GM13977 (cell line): ENCODE data around the gene GJA10.

Experiments used
- DNase-seq: peaks from one replicate; pipeline ENCODE4 v3.0.0; 2012; ENCODE audit warnings: low spot score
- CTCF ChIP-seq: IDR thresholded peaks from 2 replicates; pipeline ENCODE4 v1.5.1; 2012; ENCODE audit warnings: mild to moderate bottlenecking, control low read depth; ENCODE audit not compliant: insufficient read depth; ENCODE audit errors: extremely low read depth, missing control alignments
- in situ Hi-C: fragments of 300-500 bp; cut with MboI; formaldehyde crosslinking; loops from one replicate; pipeline ENCODE4 v1.12.0; 2022; ENCODE audit warnings: low sequenced_read_pairs, low pct_unique_long_range_greater_than_20kb, mixed read lengths, inconsistent platforms; ENCODE audit not compliant: unreplicated experiment

Gene GJA10

GRCh38 chr6:89938014-89938413 lies 43.7 kb downstream of the GJA10 start:
- DNase-seq, result no peak
- in situ Hi-C loops, result no loop called here
- no peak for TF ChIP-seq CTCF

- in situ Hi-C loops, result no loop called here
- DNase-seq, result no peak
- no peak for TF ChIP-seq CTCF
Measured at GRCh38 chr6:89939144-89939543, 44.9 kb downstream of the GJA10 start.

GRCh38 chr6:89940225-89941027 lies 46.2 kb downstream of the GJA10 start:
- peak; percentile 84 for TF ChIP-seq CTCF
- peak; percentile 82 for DNase-seq
- in situ Hi-C loops, result loop anchor here (10.0 kb wide), 1 partner anchor 534 kb away; no protein-coding TSS in a partner anchor

- DNase-seq, result no peak
- in situ Hi-C loops, result loop anchor here (10.0 kb wide), 1 partner anchor 534 kb away; no protein-coding TSS in a partner anchor
Measured at GRCh38 chr6:89941031-89941762, 46.9 kb downstream of the GJA10 start.

GRCh38 chr6:89941763-89942497 lies 47.7 kb downstream of the GJA10 start:
- TF ChIP-seq CTCF, result no peak
- DNase-seq, result no peak
- in situ Hi-C loops, result loop anchor here (10.0 kb wide), 1 partner anchor 533 kb away; no protein-coding TSS in a partner anchor

More at GRCh38 chr6:89941031-89941762, 46.9 kb downstream of the GJA10 start:
- TF ChIP-seq CTCF, result no peak

- no peak for TF ChIP-seq CTCF
- DNase-seq, result no peak
- in situ Hi-C loops, result loop anchor here (10.0 kb wide), 1 partner anchor 532 kb away; no protein-coding TSS in a partner anchor
Measured at GRCh38 chr6:89942601-89943000, 48.3 kb downstream of the GJA10 start.
